HepG2 (cell line): Measurements from ENCODE around the gene SCUBE1. TPM values are rescaled to one million over a fixed set of nuclear protein-coding genes. Genes with fewer than 3 reads are reported as not detected.

ENCODE experiments used
- DR1 ChIP-seq: sonication (generic); formaldehyde crosslinking; IDR thresholded peaks from 2 replicates; pipeline ENCODE4 v1.8.0; 2021; ENCODE audit warnings: mild to moderate bottlenecking, missing genetic modification reagents, inconsistent platforms
- HBP1 ChIP-seq: IDR thresholded peaks from 2 replicates; pipeline ENCODE4 v1.6.1; 2016; ENCODE audit warnings: low read depth, control low read depth
- IRX3 ChIP-seq: sonication (generic); formaldehyde crosslinking; IDR thresholded peaks from 2 replicates; pipeline ENCODE4 v1.8.1; 2023; ENCODE audit warnings: mild to moderate bottlenecking, low read depth, missing genetic modification reagents, borderline replicate concordance
- MAFK ChIP-seq, 2 experiments: IDR thresholded peaks in 1 of 2; conservative IDR thresholded peaks in 1 of 2; 2 replicates each; pipeline ENCODE4 v1.6.1; 2011; ENCODE audit warnings: improper control_type of control experiment in 2 of 2, low read length in 2 of 2
- MYNN ChIP-seq: sonication (generic); formaldehyde crosslinking; IDR thresholded peaks from 2 replicates; pipeline ENCODE4 v1.4.0; 2020; ENCODE audit warnings: mild to moderate bottlenecking, low read depth, missing genetic modification reagents
- NRL ChIP-seq: sonication (generic); formaldehyde crosslinking; IDR thresholded peaks from 2 replicates; pipeline ENCODE4 v1.5.0; 2020; ENCODE audit warnings: missing genetic modification reagents, mild to moderate bottlenecking, moderate library complexity, borderline replicate concordance
- PHF8 ChIP-seq: sonication (generic); formaldehyde crosslinking; IDR thresholded peaks from 2 replicates; pipeline ENCODE4 v1.5.0; 2020; ENCODE audit warnings: missing genetic modification reagents
- REXO4 ChIP-seq: sonication (generic); formaldehyde crosslinking; IDR thresholded peaks from 2 replicates; pipeline ENCODE4 v1.8.0; 2022; ENCODE audit warnings: missing genetic modification reagents, mild to moderate bottlenecking, borderline replicate concordance
- SNRNP70 ChIP-seq: fragments of 200-400 bp; formaldehyde crosslinking; IDR thresholded peaks from 2 replicates; pipeline ENCODE4 v1.6.1; 2017; ENCODE audit warnings: mild to moderate bottlenecking, low read depth, low read length, moderate library complexity
- SP1 ChIP-seq, 2 experiments: fragments of 450-650 bp in 1 of 2; sonication (generic) in 1 of 2; formaldehyde crosslinking in 1 of 2; IDR thresholded peaks; 2 replicates each; pipeline versions ENCODE4 v1.4.0 to v1.6.1; 2016 to 2020; ENCODE audit warnings: missing genetic modification reagents in 1 of 2
- STAG1 ChIP-seq: sonication (generic); formaldehyde crosslinking; IDR thresholded peaks from 2 replicates; pipeline ENCODE4 v1.4.0; 2020; ENCODE audit warnings: missing genetic modification reagents
- TAF1 ChIP-seq: sonication (generic); formaldehyde crosslinking; IDR thresholded peaks from 2 replicates; pipeline ENCODE4 v1.4.0; 2020; ENCODE audit warnings: missing genetic modification reagents
- TARDBP ChIP-seq: sonication (generic); formaldehyde crosslinking; IDR thresholded peaks from 2 replicates; pipeline ENCODE4 v1.8.0; 2022; ENCODE audit warnings: mild to moderate bottlenecking, missing genetic modification reagents
- TCF7 ChIP-seq: sonication (generic); IDR thresholded peaks from 2 replicates; pipeline ENCODE4 v1.6.1; 2016; ENCODE audit warnings: antibody characterized with exemption, low read depth
- ZBTB38 ChIP-seq: sonication (generic); formaldehyde crosslinking; IDR thresholded peaks from 2 replicates; pipeline ENCODE4 v1.5.1; 2020; ENCODE audit warnings: mild to moderate bottlenecking, missing genetic modification reagents
- ZNF282 ChIP-seq: fragments of 450-650 bp; IDR thresholded peaks from 2 replicates; pipeline ENCODE4 v1.6.1; 2018; ENCODE audit not compliant: partially characterized antibody
- ZNF44 ChIP-seq: sonication (generic); formaldehyde crosslinking; IDR thresholded peaks from 2 replicates; pipeline ENCODE4 v1.5.1; 2020; ENCODE audit warnings: mild to moderate bottlenecking, missing genetic modification reagents
- ZNF557 ChIP-seq: sonication (generic); formaldehyde crosslinking; IDR thresholded peaks from 2 replicates; pipeline ENCODE4 v1.4.0; 2020; ENCODE audit warnings: missing genetic modification reagents
- ZNF614 ChIP-seq: IDR thresholded peaks from 2 replicates; pipeline ENCODE4 v1.6.1; 2018; ENCODE audit warnings: missing biosample characterization, missing genetic modification reagents, inconsistent platforms, borderline replicate concordance
- ZNF674 ChIP-seq: sonication (generic); formaldehyde crosslinking; IDR thresholded peaks from 2 replicates; pipeline ENCODE4 v1.5.0; 2020; ENCODE audit warnings: low read depth, mild to moderate bottlenecking, missing genetic modification reagents
- ZNF7 ChIP-seq: IDR thresholded peaks from 2 replicates; pipeline ENCODE4 v1.6.1; 2016; ENCODE audit warnings: missing biosample characterization, missing genetic modification reagents
- polyA plus RNA-seq, 8 experiments: library from polyadenylated mRNA; depleted of rRNA in 3 of 8; stranded (reverse) in 7 of 8; unstranded in 1 of 8; fragments of >200 nt; fragmentation: Illumina TruSeq in 4 of 8; extraction: Trizol in 4 of 8; gene quantifications; 2 replicates each; pipeline versions ENCODE4 v1.2.1 to v1.2.3, GENCODE V29; 2011 to 2016; ENCODE audit warnings: low read depth in 4 of 8, missing spikeins in 1 of 8, mixed read lengths in 1 of 8; ENCODE audit not compliant: insufficient read depth in 1 of 8
- total RNA-seq, 5 experiments: library from RNA; depleted of rRNA; stranded (reverse); fragments of >200 nt; fragmentation: Illumina TruSeq; extraction: Trizol; gene quantifications; 2 replicates each; pipeline ENCODE4 v1.2.3, GENCODE V29; 2016; ENCODE audit warnings: low read depth in 1 of 5
- TF ChIP-seq, protein P1 (sequence below): sonication (generic); formaldehyde crosslinking; IDR thresholded peaks from 2 replicates; pipeline ENCODE4 v1.4.0; 2020; ENCODE audit warnings: missing genetic modification reagents
- TF ChIP-seq, protein P2 (sequence below): sonication (generic); formaldehyde crosslinking; IDR thresholded peaks from 2 replicates; pipeline ENCODE4 v1.5.0; 2020; ENCODE audit warnings: mild to moderate bottlenecking, missing genetic modification reagents

Gene SCUBE1
- total and polyA plus RNA-seq, 2 of the 13 experiments (the other 11 are each of a cell fraction or from before 2014, with no cell fraction given): under 0.01 to 0.05 TPM

- TF ChIP-seq, protein P1, sequence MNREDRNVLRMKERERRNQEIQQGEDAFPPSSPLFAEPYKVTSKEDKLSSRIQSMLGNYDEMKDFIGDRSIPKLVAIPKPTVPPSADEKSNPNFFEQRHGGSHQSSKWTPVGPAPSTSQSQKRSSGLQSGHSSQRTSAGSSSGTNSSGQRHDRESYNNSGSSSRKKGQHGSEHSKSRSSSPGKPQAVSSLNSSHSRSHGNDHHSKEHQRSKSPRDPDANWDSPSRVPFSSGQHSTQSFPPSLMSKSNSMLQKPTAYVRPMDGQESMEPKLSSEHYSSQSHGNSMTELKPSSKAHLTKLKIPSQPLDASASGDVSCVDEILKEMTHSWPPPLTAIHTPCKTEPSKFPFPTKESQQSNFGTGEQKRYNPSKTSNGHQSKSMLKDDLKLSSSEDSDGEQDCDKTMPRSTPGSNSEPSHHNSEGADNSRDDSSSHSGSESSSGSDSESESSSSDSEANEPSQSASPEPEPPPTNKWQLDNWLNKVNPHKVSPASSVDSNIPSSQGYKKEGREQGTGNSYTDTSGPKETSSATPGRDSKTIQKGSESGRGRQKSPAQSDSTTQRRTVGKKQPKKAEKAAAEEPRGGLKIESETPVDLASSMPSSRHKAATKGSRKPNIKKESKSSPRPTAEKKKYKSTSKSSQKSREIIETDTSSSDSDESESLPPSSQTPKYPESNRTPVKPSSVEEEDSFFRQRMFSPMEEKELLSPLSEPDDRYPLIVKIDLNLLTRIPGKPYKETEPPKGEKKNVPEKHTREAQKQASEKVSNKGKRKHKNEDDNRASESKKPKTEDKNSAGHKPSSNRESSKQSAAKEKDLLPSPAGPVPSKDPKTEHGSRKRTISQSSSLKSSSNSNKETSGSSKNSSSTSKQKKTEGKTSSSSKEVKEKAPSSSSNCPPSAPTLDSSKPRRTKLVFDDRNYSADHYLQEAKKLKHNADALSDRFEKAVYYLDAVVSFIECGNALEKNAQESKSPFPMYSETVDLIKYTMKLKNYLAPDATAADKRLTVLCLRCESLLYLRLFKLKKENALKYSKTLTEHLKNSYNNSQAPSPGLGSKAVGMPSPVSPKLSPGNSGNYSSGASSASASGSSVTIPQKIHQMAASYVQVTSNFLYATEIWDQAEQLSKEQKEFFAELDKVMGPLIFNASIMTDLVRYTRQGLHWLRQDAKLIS: no peak
- TF ChIP-seq DR1: peak; percentile 60
- peak; percentile 29 for TF ChIP-seq STAG1 (CRISPR knock-in tag)
- TF ChIP-seq IRX3 (CRISPR knock-in tag): no peak
- no peak for TF ChIP-seq MYNN (CRISPR knock-in tag)
- no peak for TF ChIP-seq SNRNP70
- no peak for TF ChIP-seq ZNF44 (CRISPR knock-in tag)
- TF ChIP-seq, protein P2, sequence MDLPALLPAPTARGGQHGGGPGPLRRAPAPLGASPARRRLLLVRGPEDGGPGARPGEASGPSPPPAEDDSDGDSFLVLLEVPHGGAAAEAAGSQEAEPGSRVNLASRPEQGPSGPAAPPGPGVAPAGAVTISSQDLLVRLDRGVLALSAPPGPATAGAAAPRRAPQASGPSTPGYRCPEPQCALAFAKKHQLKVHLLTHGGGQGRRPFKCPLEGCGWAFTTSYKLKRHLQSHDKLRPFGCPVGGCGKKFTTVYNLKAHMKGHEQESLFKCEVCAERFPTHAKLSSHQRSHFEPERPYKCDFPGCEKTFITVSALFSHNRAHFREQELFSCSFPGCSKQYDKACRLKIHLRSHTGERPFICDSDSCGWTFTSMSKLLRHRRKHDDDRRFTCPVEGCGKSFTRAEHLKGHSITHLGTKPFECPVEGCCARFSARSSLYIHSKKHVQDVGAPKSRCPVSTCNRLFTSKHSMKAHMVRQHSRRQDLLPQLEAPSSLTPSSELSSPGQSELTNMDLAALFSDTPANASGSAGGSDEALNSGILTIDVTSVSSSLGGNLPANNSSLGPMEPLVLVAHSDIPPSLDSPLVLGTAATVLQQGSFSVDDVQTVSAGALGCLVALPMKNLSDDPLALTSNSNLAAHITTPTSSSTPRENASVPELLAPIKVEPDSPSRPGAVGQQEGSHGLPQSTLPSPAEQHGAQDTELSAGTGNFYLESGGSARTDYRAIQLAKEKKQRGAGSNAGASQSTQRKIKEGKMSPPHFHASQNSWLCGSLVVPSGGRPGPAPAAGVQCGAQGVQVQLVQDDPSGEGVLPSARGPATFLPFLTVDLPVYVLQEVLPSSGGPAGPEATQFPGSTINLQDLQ (CRISPR knock-in tag): no peak
- peak; percentile 86 for TF ChIP-seq TARDBP (CRISPR knock-in tag)
- no peak for TF ChIP-seq ZNF557 (CRISPR knock-in tag)
- TF ChIP-seq TAF1: peak; percentile 75; the same call in 1 of the 2 replicates
- TF ChIP-seq REXO4 (CRISPR knock-in tag): no peak
- TF ChIP-seq ZNF614: peak; percentile 84
- no peak for TF ChIP-seq ZNF7
- no peak for TF ChIP-seq ZNF282
- no peak for TF ChIP-seq ZNF674
- TF ChIP-seq TCF7: no peak
- TF ChIP-seq SP1 (IDR thresholded peaks at IDR 0.05): no peak
- peak; percentile 65 for TF ChIP-seq SP1 (CRISPR knock-in tag; IDR thresholded peaks at IDR 0.05)
- peak; percentile 95 for TF ChIP-seq ZBTB38 (CRISPR knock-in tag)
- peak; percentile 55; the same call in 1 of the 2 replicates for TF ChIP-seq NRL (CRISPR knock-in tag)
- TF ChIP-seq PHF8 (CRISPR knock-in tag): peak; percentile 88
- no peak for TF ChIP-seq HBP1 (CRISPR knock-in tag)
- TF ChIP-seq MAFK (conservative IDR thresholded peaks at IDR 0.05 in 1 of 2, IDR thresholded peaks at IDR 0.05 in 1 of 2; ENCODE audit: low read length in 2 of 2): no peak
Observed at GRCh38 chr22:43187171-43188099, 155.7 kb downstream of the SCUBE1 start (continued).
